ENCODE results near the gene KCTD13. TPM values are rescaled to one million over a fixed set of nuclear protein-coding genes. Genes with fewer than 3 reads are reported as not detected.

Gene KCTD13
- total RNA-seq, 3 donors from 2014 or later (not counting 1 experiment from before 2014, with no cell fraction given): 36.1 to 54.0 (median 51.7) TPM

- H3K9me3 Mint-ChIP-seq: no peaks in the 10 kb centered on the region
- H3K36me3 Mint-ChIP-seq: no peaks in the 10 kb centered on the region
- Histone ChIP-seq H3K27ac (ENCODE audit: low read length) (no peak overlapping the region), H3K4me1 (ENCODE audit: control insufficient read depth, insufficient read depth, low read length) (peaks cover under 1% of the 10 kb centered on the region), H3K4me3 (ENCODE audit: low read length) (no peak overlapping the region), H3K9me3 (ENCODE audit: control insufficient read depth, insufficient read depth, low read length) (no peaks in the 10 kb centered on the region), H3K36me3 (ENCODE audit: control insufficient read depth, insufficient read depth, low read length) (no peaks in the 10 kb centered on the region), H3K27me3 (ENCODE audit: control insufficient read depth, insufficient read depth, low read length) (no peaks in the 10 kb centered on the region)
- no peak for TF ChIP-seq CTCF (IDR thresholded peaks at IDR 0.05)
- H3K27me3 Mint-ChIP-seq (ENCODE audit: low read depth in 2 of 2): peaks cover 0 to 11% of the 10 kb centered on the region in 2 donors
- intact Hi-C loops (cut with micrococcal nuclease): no loop called here
- ATAC-seq (no peak), DNase-seq (no peak)
- H3K27ac Mint-ChIP-seq: no peak overlapping the region
- 89% methylated on average over 13 of the region's 13 CpGs for WGBS (ENCODE audit: insufficient coverage)
- no peak overlapping the region for H3K4me3 Mint-ChIP-seq
- peaks cover 1 to 3% of the 10 kb centered on the region in 2 donors for H3K4me1 Mint-ChIP-seq
These were observed 20.4 kb downstream of the KCTD13 start for GRCh38 chr16:29905668-29906067.

GRCh38 chr16:29904947-29905346 lies 21.1 kb downstream of the KCTD13 start:
- Mint-ChIP-seq H3K36me3 (no peaks in the 10 kb centered on the region), H3K9me3 (no peaks in the 10 kb centered on the region), H3K4me3 (no peak overlapping the region), H3K27ac (no peak overlapping the region), H3K4me1 (peaks cover 5 to 7% of the 10 kb centered on the region in 2 donors), H3K27me3 (ENCODE audit: low read depth in 2 of 2) (peaks cover 0 to 15% of the 10 kb centered on the region in 2 donors)
- 95% methylated on average over 7 of the region's 7 CpGs for WGBS (ENCODE audit: insufficient coverage)
- ATAC-seq (no peak), DNase-seq (no peak)
- intact Hi-C loops (cut with micrococcal nuclease): no loop called here
- peaks cover 5% of the 10 kb centered on the region for H3K4me1 ChIP-seq (ENCODE audit: control insufficient read depth, insufficient read depth, low read length)
- peaks cover 2% of the 10 kb centered on the region for H3K27me3 ChIP-seq (ENCODE audit: control insufficient read depth, insufficient read depth, low read length)
- no peaks in the 10 kb centered on the region for H3K9me3 ChIP-seq (ENCODE audit: control insufficient read depth, insufficient read depth, low read length)
- TF ChIP-seq CTCF (IDR thresholded peaks at IDR 0.05): no peak
- no peaks in the 10 kb centered on the region for H3K36me3 ChIP-seq (ENCODE audit: control insufficient read depth, insufficient read depth, low read length)
- H3K27ac ChIP-seq (ENCODE audit: low read length): no peak overlapping the region
- no peak overlapping the region for H3K4me3 ChIP-seq (ENCODE audit: low read length)

GRCh38 chr16:29903590-29903989 lies 22.4 kb downstream of the KCTD13 start:
- peaks cover 5 to 9% of the 10 kb centered on the region in 2 donors for H3K4me1 Mint-ChIP-seq
- peaks cover 13% of the 10 kb centered on the region for H3K4me1 ChIP-seq (ENCODE audit: control insufficient read depth, insufficient read depth, low read length)
- no peak overlapping the region for H3K4me3 ChIP-seq (ENCODE audit: low read length)
- no peaks in the 10 kb centered on the region for H3K36me3 ChIP-seq (ENCODE audit: control insufficient read depth, insufficient read depth, low read length)
- WGBS (ENCODE audit: insufficient coverage): 52% methylated on average over 4 of the region's 4 CpGs
- TF ChIP-seq CTCF (IDR thresholded peaks at IDR 0.05): no peak
- H3K27me3 Mint-ChIP-seq (ENCODE audit: low read depth in 2 of 2): peaks cover 4 to 20% of the 10 kb centered on the region in 2 donors
- no peaks in the 10 kb centered on the region for H3K9me3 ChIP-seq (ENCODE audit: control insufficient read depth, insufficient read depth, low read length)
- H3K27me3 ChIP-seq (ENCODE audit: control insufficient read depth, insufficient read depth, low read length): peaks cover 14% of the 10 kb centered on the region
- DNase-seq: no peak
- H3K9me3 Mint-ChIP-seq: no peaks in the 10 kb centered on the region
- intact Hi-C loops (cut with micrococcal nuclease): no loop called here
- H3K27ac ChIP-seq (ENCODE audit: low read length): no peak overlapping the region
- H3K27ac Mint-ChIP-seq: no peak overlapping the region
- no peak overlapping the region for H3K4me3 Mint-ChIP-seq
- no peak for ATAC-seq
- H3K36me3 Mint-ChIP-seq: no peaks in the 10 kb centered on the region

GRCh38 chr16:29901607-29901945 lies 24.4 kb downstream of the KCTD13 start:
- no peaks in the 10 kb centered on the region for H3K9me3 Mint-ChIP-seq
- Histone ChIP-seq H3K4me3 (ENCODE audit: low read length) (no peak overlapping the region), H3K9me3 (ENCODE audit: control insufficient read depth, insufficient read depth, low read length) (no peaks in the 10 kb centered on the region), H3K27ac (ENCODE audit: low read length) (no peak overlapping the region), H3K4me1 (ENCODE audit: control insufficient read depth, insufficient read depth, low read length) (peaks cover 13% of the 10 kb centered on the region), H3K36me3 (ENCODE audit: control insufficient read depth, insufficient read depth, low read length) (no peaks in the 10 kb centered on the region), H3K27me3 (ENCODE audit: control insufficient read depth, insufficient read depth, low read length) (peaks cover 27% of the 10 kb centered on the region)
- 90% methylated on average over 19 of the region's 19 CpGs for WGBS (ENCODE audit: insufficient coverage)
- no peak for ATAC-seq
- H3K4me3 Mint-ChIP-seq: peak overlapping the region; percentile 45
- peaks cover 5 to 13% of the 10 kb centered on the region in 2 donors for H3K4me1 Mint-ChIP-seq
- no peak for DNase-seq
- H3K27ac Mint-ChIP-seq: no peak overlapping the region
- peaks cover 20 to 34% of the 10 kb centered on the region in 2 donors for H3K27me3 Mint-ChIP-seq (ENCODE audit: low read depth in 2 of 2)
- intact Hi-C loops (cut with micrococcal nuclease): no loop called here
- no peak for TF ChIP-seq CTCF (IDR thresholded peaks at IDR 0.05)
- no peaks in the 10 kb centered on the region for H3K36me3 Mint-ChIP-seq
